Parathyroid adenoma (tissue), 2 donors: Measurements from ENCODE around the gene PRR11.

Experiments used
- H2AFZ ChIP-seq: fragments of 300-600 bp; sonication (generic); one replicate; pipeline ENCODE4 v1.7.0; 2017; ENCODE audit warnings: antibody characterized with exemption, mild to moderate bottlenecking
- H3K27ac ChIP-seq: fragments of 300-600 bp; sonication (generic); one replicate; pipeline ENCODE4 v1.7.0; 2017
- H3K27me3 ChIP-seq: fragments of 300-600 bp; sonication (generic); one replicate; pipeline ENCODE4 v1.7.0; 2017; ENCODE audit warnings: low read length; ENCODE audit not compliant: control insufficient read depth, insufficient read depth
- H3K36me3 ChIP-seq: fragments of 300-600 bp; sonication (generic); one replicate; pipeline ENCODE4 v1.7.0; 2017; ENCODE audit warnings: low read length; ENCODE audit not compliant: control insufficient read depth, insufficient read depth
- H3K4me1 ChIP-seq: fragments of 300-600 bp; sonication (generic); one replicate; pipeline ENCODE4 v1.7.0; 2017; ENCODE audit warnings: control low read depth
- H3K4me2 ChIP-seq: fragments of 300-600 bp; sonication (generic); one replicate; pipeline ENCODE4 v1.7.0; 2017; ENCODE audit warnings: low read length
- H3K4me3 ChIP-seq: fragments of 300-600 bp; sonication (generic); one replicate; pipeline ENCODE4 v1.7.0; 2017; ENCODE audit warnings: low read depth, low read length
- H3K79me2 ChIP-seq: fragments of 300-600 bp; sonication (generic); one replicate; pipeline ENCODE4 v1.7.0; 2017; ENCODE audit warnings: control low read depth
- H3K9ac ChIP-seq: fragments of 300-600 bp; sonication (generic); one replicate; pipeline ENCODE4 v1.7.0; 2017; ENCODE audit warnings: mild to moderate bottlenecking
- H3K9me3 ChIP-seq: fragments of 300-600 bp; sonication (generic); one replicate; pipeline ENCODE4 v1.7.0; 2017; ENCODE audit warnings: low read length; ENCODE audit not compliant: control insufficient read depth
- TF ChIP-seq, protein P1 (sequence below): fragments of 300-600 bp; sonication (generic); IDR thresholded peaks from one replicate; pipeline ENCODE4 v1.7.0; 2017; ENCODE audit warnings: antibody characterized with exemption, mild to moderate bottlenecking
- donor health status: primary hyperparathyroidism.

PRR11 gene

DNA sequence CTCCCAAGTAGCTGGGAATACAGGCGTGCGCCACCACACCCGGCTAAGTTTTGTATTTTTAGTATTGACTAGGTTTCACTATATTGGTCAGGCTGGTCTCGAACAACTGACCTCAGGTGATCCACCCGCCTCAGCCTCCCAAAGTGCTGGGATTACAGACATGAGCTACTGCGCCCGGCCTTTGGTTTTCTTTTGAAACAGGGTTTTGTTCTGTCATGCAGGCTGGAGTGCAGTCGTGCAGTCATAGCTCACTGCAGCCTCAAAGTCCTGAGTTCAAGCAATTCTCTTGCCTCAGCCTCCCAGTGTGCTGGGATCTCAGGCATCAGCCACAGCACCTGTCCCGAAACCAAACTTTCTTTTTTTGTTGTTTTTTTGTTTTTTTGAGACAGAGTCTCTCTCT, 25.1 kb downstream of the PRR11 start:
- TF ChIP-seq, protein P1, sequence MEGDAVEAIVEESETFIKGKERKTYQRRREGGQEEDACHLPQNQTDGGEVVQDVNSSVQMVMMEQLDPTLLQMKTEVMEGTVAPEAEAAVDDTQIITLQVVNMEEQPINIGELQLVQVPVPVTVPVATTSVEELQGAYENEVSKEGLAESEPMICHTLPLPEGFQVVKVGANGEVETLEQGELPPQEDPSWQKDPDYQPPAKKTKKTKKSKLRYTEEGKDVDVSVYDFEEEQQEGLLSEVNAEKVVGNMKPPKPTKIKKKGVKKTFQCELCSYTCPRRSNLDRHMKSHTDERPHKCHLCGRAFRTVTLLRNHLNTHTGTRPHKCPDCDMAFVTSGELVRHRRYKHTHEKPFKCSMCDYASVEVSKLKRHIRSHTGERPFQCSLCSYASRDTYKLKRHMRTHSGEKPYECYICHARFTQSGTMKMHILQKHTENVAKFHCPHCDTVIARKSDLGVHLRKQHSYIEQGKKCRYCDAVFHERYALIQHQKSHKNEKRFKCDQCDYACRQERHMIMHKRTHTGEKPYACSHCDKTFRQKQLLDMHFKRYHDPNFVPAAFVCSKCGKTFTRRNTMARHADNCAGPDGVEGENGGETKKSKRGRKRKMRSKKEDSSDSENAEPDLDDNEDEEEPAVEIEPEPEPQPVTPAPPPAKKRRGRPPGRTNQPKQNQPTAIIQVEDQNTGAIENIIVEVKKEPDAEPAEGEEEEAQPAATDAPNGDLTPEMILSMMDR = no peak
- Histone ChIP-seq H3K4me2 (no peak overlapping the region), H3K4me3 (no peak overlapping the region), H2AFZ (no peak overlapping the region), H3K27me3 (no peaks in the 10 kb centered on the region), H3K79me2 (no peaks in the 10 kb centered on the region), H3K36me3 (no peaks in the 10 kb centered on the region), H3K9me3 (no peaks in the 10 kb centered on the region), H3K27ac (no peak overlapping the region), H3K4me1 (no peaks in the 10 kb centered on the region), H3K9ac (no peak overlapping the region)

DNA sequence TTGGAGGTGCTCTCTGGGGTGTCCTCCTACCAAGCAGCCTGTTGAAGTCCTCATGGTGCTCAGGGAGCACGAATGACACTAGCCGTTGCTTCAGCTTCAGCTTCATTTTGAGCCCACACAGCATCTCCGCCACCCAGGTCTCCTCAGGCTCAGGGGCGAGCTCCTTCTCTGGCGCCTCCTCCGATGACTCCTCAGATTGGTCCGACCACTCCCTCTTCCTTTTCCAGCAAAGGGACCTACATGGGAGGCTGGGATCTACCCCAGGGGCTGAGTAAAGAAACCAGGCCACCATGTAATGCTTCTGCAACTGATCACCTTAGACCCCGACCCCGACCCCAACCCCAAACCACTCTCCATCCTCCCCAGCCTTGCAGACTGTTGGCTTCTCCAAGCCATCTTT, 25.9 kb downstream of the PRR11 start:
- TF ChIP-seq, protein P1 = no peak
- no peak overlapping the region for H3K27ac ChIP-seq

DNA sequence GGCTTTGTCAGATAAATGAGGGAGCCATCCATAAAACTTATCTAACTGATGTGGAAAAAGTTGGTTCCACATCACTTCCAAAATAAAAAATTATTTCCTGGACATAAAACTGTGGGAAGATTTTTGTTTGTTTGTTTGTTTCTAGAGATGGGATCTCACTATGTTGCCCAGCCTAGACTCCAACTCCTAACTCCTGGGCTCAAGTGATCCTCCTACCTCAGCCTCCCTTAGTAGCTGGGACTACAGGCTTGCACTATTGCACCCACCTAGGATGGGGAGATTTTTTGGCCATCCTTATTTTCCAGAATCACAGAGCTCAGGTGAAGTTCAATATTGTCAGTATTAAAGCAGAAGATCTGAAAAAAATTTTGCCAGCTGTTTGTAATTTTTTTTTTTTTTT, 30.5 kb downstream of the PRR11 start:
- TF ChIP-seq, protein P1 = no peak
- no peak overlapping the region for H2AFZ ChIP-seq
- H3K27ac ChIP-seq = no peak overlapping the region
- no peaks in the 10 kb centered on the region for H3K9me3 ChIP-seq
- no peaks in the 10 kb centered on the region for H3K27me3 ChIP-seq
- H3K4me1 ChIP-seq = no peaks in the 10 kb centered on the region
- no peaks in the 10 kb centered on the region for H3K79me2 ChIP-seq
- no peak overlapping the region for H3K9ac ChIP-seq
- no peak overlapping the region for H3K4me3 ChIP-seq
- H3K4me2 ChIP-seq = no peak overlapping the region
- no peaks in the 10 kb centered on the region for H3K36me3 ChIP-seq

More for the DNA sequence above, 25.9 kb downstream of the PRR11 start:
- H3K9ac ChIP-seq = no peak overlapping the region
- H3K4me1 ChIP-seq = no peaks in the 10 kb centered on the region
- H2AFZ ChIP-seq = no peak overlapping the region
- H3K27me3 ChIP-seq = no peaks in the 10 kb centered on the region
- no peaks in the 10 kb centered on the region for H3K79me2 ChIP-seq
- no peak overlapping the region for H3K4me2 ChIP-seq
- H3K9me3 ChIP-seq = no peaks in the 10 kb centered on the region
- H3K4me3 ChIP-seq = no peak overlapping the region
- H3K36me3 ChIP-seq = no peaks in the 10 kb centered on the region

DNA sequence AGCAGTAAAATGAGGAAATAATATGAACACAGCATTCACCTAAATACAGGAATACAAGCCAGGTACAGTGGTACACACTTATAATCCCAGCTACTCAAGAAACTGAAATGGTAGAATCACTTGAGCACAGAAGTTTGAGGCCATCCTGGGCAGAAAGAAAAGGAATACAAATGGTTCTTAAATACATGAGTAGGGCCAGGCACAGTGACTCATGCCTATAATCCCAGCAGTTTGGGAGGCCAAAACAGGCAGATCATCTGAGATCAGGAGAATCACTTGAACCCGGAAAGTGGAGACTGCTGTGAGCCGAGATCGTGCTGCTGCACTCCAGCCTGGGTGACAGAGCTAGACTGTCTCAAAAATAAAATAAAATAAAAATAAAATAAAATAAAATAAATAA, 31.3 kb downstream of the PRR11 start:
- Histone ChIP-seq H3K9ac (no peak overlapping the region), H3K9me3 (no peaks in the 10 kb centered on the region), H3K36me3 (no peaks in the 10 kb centered on the region), H3K4me2 (no peak overlapping the region), H3K27ac (no peak overlapping the region), H3K79me2 (no peaks in the 10 kb centered on the region), H3K4me1 (no peaks in the 10 kb centered on the region), H3K4me3 (no peak overlapping the region), H3K27me3 (no peaks in the 10 kb centered on the region), H2AFZ (no peak overlapping the region)
- TF ChIP-seq, protein P1 = no peak

DNA sequence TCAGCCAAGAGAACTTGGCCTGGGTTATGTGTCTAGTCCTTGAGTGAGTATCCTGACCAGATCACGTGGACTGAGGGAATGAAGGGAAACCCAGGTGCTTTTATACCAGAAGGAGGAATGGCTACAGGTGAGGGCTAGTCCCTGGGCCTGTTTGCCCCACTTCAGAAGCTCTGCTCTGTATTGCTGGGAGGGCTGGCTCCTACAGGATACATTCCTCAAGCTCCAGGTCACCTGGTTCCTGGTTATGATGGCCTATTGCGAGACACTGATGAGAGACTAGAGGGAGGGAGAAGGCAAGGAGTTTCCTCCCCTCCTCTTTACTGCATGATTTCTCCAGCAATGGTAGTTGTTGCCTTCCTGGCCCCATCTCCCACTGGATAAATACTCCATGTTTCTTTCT, 35.3 kb downstream of the PRR11 start:
- Histone ChIP-seq H3K4me3 (no peak overlapping the region), H3K4me2 (no peak overlapping the region), H3K27me3 (no peaks in the 10 kb centered on the region), H3K9me3 (no peaks in the 10 kb centered on the region), H3K27ac (no peak overlapping the region), H3K79me2 (no peaks in the 10 kb centered on the region), H3K9ac (no peak overlapping the region), H3K4me1 (no peaks in the 10 kb centered on the region), H2AFZ (no peak overlapping the region), H3K36me3 (no peaks in the 10 kb centered on the region)
- TF ChIP-seq, protein P1 = no peak
